GM18873 (cell line): ENCODE results near the gene TEX264.
"Not testable (repeated sequence)": the region's sequence is repeated elsewhere in the genome, so short reads cannot be mapped to it uniquely, and the experiment has no call there.

ENCODE experiments used
- ATAC-seq: cut with Tn5 transposase; IDR thresholded peaks from one replicate; pipeline ENCODE4 v1.9.1; 2021; ENCODE audit warnings: mild to moderate bottlenecking, moderate library complexity, moderate number of reproducible peaks; ENCODE audit not compliant: unreplicated experiment, low FRiP score

TEX264 gene

GRCh38 chr3:51742320-51742719 is 71.3 kb downstream of the TEX264 start:
- ATAC-seq: not testable (repeated sequence)

- ATAC-seq: not testable (repeated sequence)
These were observed 71.9 kb downstream of the TEX264 start for GRCh38 chr3:51742978-51743377.

- ATAC-seq: no peak
These were observed 76.8 kb downstream of the TEX264 start for GRCh38 chr3:51747840-51748239.

GRCh38 chr3:51748327-51748726 is 77.3 kb downstream of the TEX264 start:
- ATAC-seq: no peak

- no peak for ATAC-seq
These were observed 79.8 kb downstream of the TEX264 start for GRCh38 chr3:51750878-51751277.

- ATAC-seq: no peak
These were observed 80.2 kb downstream of the TEX264 start for GRCh38 chr3:51751287-51751686.
